H1 (cell line): ENCODE data around the gene PRKCH. TPM values are rescaled to one million over a fixed set of nuclear protein-coding genes. Genes with fewer than 3 reads are reported as not detected.

Experiments
- CTCF ChIA-PET: fragments of 300-600 bp; sonication (Branson Sonifier 250); formaldehyde crosslinking; loops from one replicate; lab custom pipeline; 2021; ENCODE audit not compliant: partially characterized antibody; lab: Charles Lee
- POLR2A ChIA-PET: fragments of 300-600 bp; sonication (Branson Sonifier 250); formaldehyde crosslinking; loops from one replicate; lab custom pipeline; 2021; ENCODE audit warnings: inconsistent platforms; ENCODE audit not compliant: partially characterized antibody; lab: Charles Lee
- DNase-seq, 2 experiments: peaks; one replicate each; pipeline versions ENCODE4 v3.0.0 to v3.0.0-alpha.2; 2010 to 2022; ENCODE audit warnings: low spot score in 2 of 2, low read depth in 1 of 2, mixed read lengths in 1 of 2
- FAIRE-seq: peaks from 2 replicates; lab custom pipeline; 2011; peaks lifted over from hg19 to GRCh38; lab: Jason Lieb, UNC
- H2AFZ ChIP-seq: 2 replicates; pipeline ENCODE4 v1.8.1; 2012; ENCODE audit warnings: low read length, inconsistent platforms
- H2AK5ac ChIP-seq: 2 replicates; pipeline ENCODE4 v1.6.1; 2013; ENCODE audit warnings: low read depth, low read length
- H2BK120ac ChIP-seq: replicated peaks from 2 replicates; pipeline ENCODE3; 2013; ENCODE audit warnings: low read depth, low read length, inconsistent platforms
- H2BK12ac ChIP-seq: 2 replicates; pipeline ENCODE4 v1.6.1; 2013; ENCODE audit warnings: low read depth, low read length
- H2BK15ac ChIP-seq: 2 replicates; pipeline ENCODE4 v1.6.1; 2013; ENCODE audit warnings: low read length
- H2BK20ac ChIP-seq: 2 replicates; pipeline ENCODE4 v1.6.1; 2013; ENCODE audit warnings: low read length
- H2BK5ac ChIP-seq: 2 replicates; pipeline ENCODE4 v1.6.1; 2013; ENCODE audit warnings: low read depth, low read length
- H3K14ac ChIP-seq: 2 replicates; pipeline ENCODE4 v1.6.1; 2013; ENCODE audit warnings: inconsistent platforms; ENCODE audit not compliant: insufficient read length
- H3K18ac ChIP-seq: 2 replicates; pipeline ENCODE4 v1.6.1; 2013; ENCODE audit warnings: low read length; ENCODE audit errors: extremely low read depth
- H3K23ac ChIP-seq: 2 replicates; pipeline ENCODE4 v1.6.1; 2013; ENCODE audit warnings: inconsistent platforms; ENCODE audit not compliant: insufficient read length
- H3K23me2 ChIP-seq: 2 replicates; pipeline ENCODE4 v1.6.1; 2013; ENCODE audit warnings: low read depth, low read length
- H3K27ac ChIP-seq: 2 replicates; pipeline ENCODE4 v1.6.1; 2011; ENCODE audit warnings: low read depth, low read length, inconsistent platforms
- H3K27me3 ChIP-seq, 4 experiments: replicated peaks in 1 of 4; 1 replicate in 1 of 4; 2 replicates in 3 of 4; pipeline versions ENCODE4 v1.6.1 to v1.8.1; 2011 to 2013; ENCODE audit warnings: low read length in 3 of 4, mild to moderate bottlenecking in 3 of 4, inconsistent platforms in 2 of 4, mixed read lengths in 2 of 4, moderate library complexity in 1 of 4; ENCODE audit not compliant: control insufficient read depth in 3 of 4, insufficient read depth in 3 of 4; ENCODE audit errors: extremely low read depth in 1 of 4
- H3K36me3 ChIP-seq, 4 experiments: 2 replicates each; pipeline versions ENCODE4 v1.6.1 to v1.8.1; 2011 to 2013; ENCODE audit warnings: mild to moderate bottlenecking in 4 of 4, low read length in 3 of 4, moderate library complexity in 2 of 4, control low read depth in 1 of 4, inconsistent platforms in 1 of 4; ENCODE audit not compliant: insufficient read depth in 4 of 4, control insufficient read depth in 2 of 4
- H3K4ac ChIP-seq: replicated peaks from 2 replicates; pipeline ENCODE3; 2013; ENCODE audit warnings: low read length, low read depth, mixed read lengths, inconsistent platforms; ENCODE audit not compliant: insufficient read length
- H3K4me1 ChIP-seq, 4 experiments: replicated peaks in 1 of 4; 1 replicate in 1 of 4; 2 replicates in 3 of 4; pipeline versions ENCODE4 v1.6.1 to v1.8.1; 2011 to 2013; ENCODE audit warnings: low read length in 3 of 4, inconsistent platforms in 2 of 4, mixed read lengths in 1 of 4; ENCODE audit not compliant: insufficient read depth in 4 of 4, control insufficient read depth in 3 of 4
- H3K4me2 ChIP-seq, 2 experiments: 2 replicates each; pipeline versions ENCODE4 v1.6.1 to v1.8.1; 2011 to 2013; ENCODE audit warnings: low read depth in 2 of 2, low read length in 2 of 2, control low read depth in 1 of 2, inconsistent platforms in 1 of 2, mild to moderate bottlenecking in 1 of 2; ENCODE audit not compliant: insufficient read depth in 1 of 2
- H3K4me3 ChIP-seq, 4 experiments: fragments of 200-600, 300-600 bp in 1 of 4; sonication (generic), shearing (Covaris generic), sonication (Bioruptor Twin) in 1 of 4; 2 replicates each; pipeline versions ENCODE4 v1.5.1 to v1.8.1; 2011 to 2016; ENCODE audit warnings: low read length in 4 of 4, low read depth in 3 of 4, control low read depth in 2 of 4, inconsistent platforms in 2 of 4, mild to moderate bottlenecking in 2 of 4, mixed read lengths in 1 of 4, moderate library complexity in 1 of 4; ENCODE audit not compliant: insufficient read depth in 2 of 4; ENCODE audit errors: extremely low read depth in 1 of 4
- H3K56ac ChIP-seq: replicated peaks from 2 replicates; pipeline ENCODE3; 2013; ENCODE audit warnings: low read depth, mild to moderate bottlenecking, mixed read lengths, low read length, inconsistent platforms; ENCODE audit not compliant: insufficient read length
- H3K79me1 ChIP-seq: 2 replicates; pipeline ENCODE4 v1.6.1; 2013; ENCODE audit warnings: low read depth, low read length, control low read depth
- H3K79me2 ChIP-seq, 2 experiments: 2 replicates each; pipeline versions ENCODE4 v1.6.1 to v1.8.1; 2012 to 2013; ENCODE audit warnings: low read length in 2 of 2, mild to moderate bottlenecking in 2 of 2, inconsistent platforms in 1 of 2; ENCODE audit not compliant: insufficient read depth in 2 of 2, control insufficient read depth in 1 of 2
- H3K9ac ChIP-seq, 4 experiments: replicated peaks in 1 of 4; 1 replicate in 1 of 4; 2 replicates in 3 of 4; pipeline versions ENCODE4 v1.6.1 to v1.8.1; 2011 to 2013; ENCODE audit warnings: low read depth in 3 of 4, low read length in 3 of 4, control low read depth in 2 of 4, mild to moderate bottlenecking in 2 of 4, moderate library complexity in 2 of 4, inconsistent platforms in 1 of 4; ENCODE audit errors: extremely low read depth in 1 of 4
- H3K9me3 ChIP-seq, 2 experiments: 2 replicates each; pipeline versions ENCODE4 v1.6.1 to v1.8.1; 2012 to 2013; ENCODE audit warnings: mild to moderate bottlenecking in 2 of 2, moderate library complexity in 2 of 2, control low read depth in 1 of 2, inconsistent platforms in 1 of 2, low read depth in 1 of 2, low read length in 1 of 2, mixed read lengths in 1 of 2; ENCODE audit not compliant: insufficient read depth in 2 of 2
- H4K20me1 ChIP-seq, 2 experiments: replicated peaks in 1 of 2; 2 replicates each; pipeline versions ENCODE3 to v1.8.1; 2011 to 2013; ENCODE audit warnings: inconsistent platforms in 2 of 2, low read length in 2 of 2, mild to moderate bottlenecking in 1 of 2; ENCODE audit not compliant: insufficient read depth in 2 of 2, control insufficient read depth in 1 of 2
- H4K5ac ChIP-seq: 2 replicates; pipeline ENCODE4 v1.6.1; 2013; ENCODE audit warnings: low read length, low read depth, mixed read lengths, inconsistent platforms; ENCODE audit not compliant: insufficient read length
- H4K8ac ChIP-seq: 2 replicates; pipeline ENCODE4 v1.8.0; 2013; ENCODE audit warnings: mild to moderate bottlenecking, moderate library complexity, low read length, inconsistent platforms; ENCODE audit not compliant: insufficient read depth; ENCODE audit errors: extremely low read depth
- H4K91ac ChIP-seq: replicated peaks from 2 replicates; pipeline ENCODE3; 2013; ENCODE audit warnings: low read length, mixed read lengths, inconsistent platforms; ENCODE audit not compliant: insufficient read length
- CEBPB ChIP-seq: IDR thresholded peaks from 2 replicates; pipeline ENCODE4 v1.6.1; 2012; ENCODE audit warnings: low read depth, low read length
- HDAC6 ChIP-seq: IDR thresholded peaks from one replicate; pipeline ENCODE4 v1.7.1; 2012; ENCODE audit warnings: low read depth, mild to moderate bottlenecking, inconsistent platforms, low read length, moderate library complexity
- POLR2A ChIP-seq, 2 experiments: IDR thresholded peaks; 1 replicate in 1 of 2; 2 replicates in 1 of 2; pipeline ENCODE4 v1.6.1; 2011; ENCODE audit warnings: low read depth in 2 of 2, low read length in 2 of 2, mild to moderate bottlenecking in 2 of 2; ENCODE audit errors: control extremely low read depth in 1 of 2
- WGBS, 2 experiments: shearing (Covaris generic) in 1 of 2; methylation state at CpG; one replicate each; pipeline versions ENCODE4 v1.1.6 to v1.1.7; 2013 to 2015; ENCODE audit warnings: low lambda C conversion rate in 2 of 2, mixed read lengths in 2 of 2, inconsistent platforms in 1 of 2, low coverage in 1 of 2, missing lambda C conversion rate in 1 of 2; ENCODE audit not compliant: insufficient replicate concordance in 2 of 2, insufficient coverage in 1 of 2, insufficient read length in 1 of 2; ENCODE audit errors: extremely low coverage in 1 of 2, missing lambda C conversion rate in 1 of 2; 5-methylcytosine and 5-hydroxymethylcytosine counted together
- polyA plus RNA-seq, 7 experiments: library from polyadenylated mRNA; depleted of rRNA in 3 of 7; stranded (reverse) in 5 of 7; unstranded in 2 of 7; fragments of >200 nt in 5 of 7; fragments of 200-250 nt in 2 of 7; gene quantifications; 1 replicate in 5 of 7; 2 replicates in 1 of 7; 4 replicates in 1 of 7; pipeline versions ENCODE4 v1.2.1 to v1.2.3, GENCODE V29; 2011 to 2013; ENCODE audit warnings: missing spikeins in 2 of 7, mixed read lengths in 2 of 7
- total RNA-seq: library from RNA; stranded (reverse); fragmentation: NEBNext Ultra II Directional; extraction: Animal tissue kit (Norgen Biotek cat#: 25700); gene quantifications from 2 replicates; pipeline ENCODE4 v1.2.1, GENCODE V29; 2021

The PRKCH gene
- total and polyA plus RNA-seq, 2 of the 8 experiments (the other 6 are each of a cell fraction or from before 2014, with no cell fraction given): 6.4 to 7.0 TPM

DNA sequence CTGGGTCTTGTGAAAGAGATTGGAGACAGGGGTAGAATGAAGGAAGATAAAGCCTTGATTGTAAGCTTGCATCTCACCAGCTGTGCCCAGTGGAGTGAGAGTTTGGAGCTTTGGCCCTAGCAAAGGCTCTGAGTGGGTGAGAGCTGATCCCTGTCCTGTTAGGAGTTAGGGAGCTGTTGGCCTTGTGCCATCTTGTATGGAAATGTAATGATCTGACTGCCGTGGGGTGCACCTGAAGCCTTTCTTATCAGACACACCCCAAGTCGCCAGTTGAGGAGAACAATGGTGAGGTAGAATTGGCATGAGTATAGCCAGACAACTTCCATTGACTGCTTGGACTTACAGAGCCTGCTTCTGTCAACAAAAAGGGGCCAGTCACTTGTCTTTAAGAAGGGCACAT is 130.1 kb downstream of the PRKCH start:
- Histone ChIP-seq H3K56ac (no peak overlapping the region), H4K20me1 (no peaks in the 10 kb centered on the region), H3K14ac (no peak overlapping the region), H3K27ac (no peak overlapping the region), H4K91ac (no peak overlapping the region), H3K79me1 (no peaks in the 10 kb centered on the region), H2AFZ (no peak overlapping the region), H4K5ac (no peak overlapping the region), H3K9me3 (no peaks in the 10 kb centered on the region), H3K23ac (no peak overlapping the region), H3K27me3 (no peaks in the 10 kb centered on the region), H4K8ac (no peak overlapping the region), H3K18ac (no peak overlapping the region), H2BK15ac (no peak overlapping the region), H2BK120ac (no peak overlapping the region), H3K4me1 (no peaks in the 10 kb centered on the region; a peak in 1 of 7 replicates), H3K36me3 (no peaks in the 10 kb centered on the region), H2AK5ac (no peak overlapping the region), H3K79me2 (no peaks in the 10 kb centered on the region), H2BK5ac (no peak overlapping the region), H3K4me2 (no peak overlapping the region), H3K4me3 (no peak overlapping the region), H3K9ac (no peak overlapping the region), H2BK12ac (no peak overlapping the region), H3K23me2 (peaks cover 2% of the 10 kb centered on the region; the same call in 1 of the 2 replicates), H3K4ac (no peak overlapping the region), H2BK20ac (no peak overlapping the region)
- 83% methylated on average over 2 of the region's 2 CpGs; no CpG with 5 or more reads in 1 of the 2 experiments for WGBS, 2 experiments
- ChIA-PET CTCF (interaction anchor here (0.5 to 1.6 kb wide), 4 partner anchors 10 to 386 kb away, joined by 3 to 7 read pairs (median 4); no protein-coding TSS in a partner anchor), POLR2A (interaction anchor here (0.8 to 1.1 kb wide), 2 partner anchors 10 kb away, joined by 3 read pairs; no protein-coding TSS in a partner anchor)
- FAIRE-seq: no peak
- no peak for DNase-seq
- TF ChIP-seq HDAC6 (no peak), POLR2A (IDR thresholded peaks at IDR 0.05; ENCODE audit: control extremely low read depth in 1 of 2, low read depth in 2 of 2, low read length in 2 of 2) (no peak), CEBPB (no peak)
